HG03558 (cell line): ENCODE data around the gene NAP1L1.
"Not testable (repeated sequence)": the region's sequence is repeated elsewhere in the genome, so short reads cannot be mapped to it uniquely, and the experiment has no call there.

Experiments used
- ATAC-seq: cut with Tn5 transposase; IDR thresholded peaks from one replicate; pipeline ENCODE4 v1.9.1; 2021; ENCODE audit warnings: moderate number of reproducible peaks; ENCODE audit not compliant: unreplicated experiment; ENCODE audit errors: extremely low read depth

Gene NAP1L1

DNA sequence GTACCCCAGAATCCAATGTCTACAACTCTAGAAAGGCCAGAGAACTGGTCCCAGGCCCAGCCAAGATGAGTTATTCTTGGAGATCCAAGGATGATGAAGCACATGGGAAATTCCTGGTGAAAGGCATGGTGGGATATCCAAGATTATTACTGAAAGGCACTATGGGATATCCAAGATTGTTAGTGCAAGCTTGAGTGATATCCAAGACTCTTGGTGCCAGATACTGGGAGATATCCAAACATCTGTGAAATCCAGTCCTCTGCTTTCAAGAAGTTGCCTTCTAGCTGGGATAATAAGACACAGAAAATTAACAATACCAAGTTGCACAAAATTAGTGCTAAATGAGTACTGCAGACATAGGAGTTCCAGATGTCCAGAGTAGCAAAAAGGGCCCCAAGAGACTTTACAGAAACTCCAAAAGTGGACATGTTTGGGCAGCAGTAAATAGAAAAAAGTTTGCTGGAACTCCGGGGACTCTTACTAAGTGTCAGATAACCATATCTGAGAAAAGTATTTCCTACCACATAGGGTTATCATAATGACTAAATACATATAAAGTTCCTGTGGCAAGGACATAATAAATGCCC lies 87.5 kb downstream of the NAP1L1 start:
- ATAC-seq: no peak

DNA sequence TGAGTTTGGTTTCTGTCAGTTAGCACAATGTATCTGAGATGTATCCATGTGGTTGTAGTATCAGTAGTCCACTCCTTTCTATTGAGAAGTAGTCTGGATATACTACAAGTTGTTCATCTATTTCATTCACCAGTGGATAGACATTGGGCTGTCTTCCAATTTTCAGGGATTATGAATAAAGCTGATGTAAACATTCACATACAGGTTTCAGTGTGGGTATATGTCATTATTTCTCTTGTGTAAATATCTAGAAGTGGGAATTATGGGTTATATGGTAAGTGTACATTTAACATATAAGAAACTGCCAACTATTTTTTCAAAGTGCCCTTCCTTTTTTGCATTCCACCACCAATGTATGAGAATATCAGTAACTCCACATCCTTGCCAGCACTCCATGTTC lies 88.8 kb downstream of the NAP1L1 start:
- no peak for ATAC-seq

- no peak for ATAC-seq
Observed at GRCh38 chr12:75994069-75994740, 90.3 kb downstream of the NAP1L1 start.

- no peak for ATAC-seq
Observed at GRCh38 chr12:75991753-75992152, 92.7 kb downstream of the NAP1L1 start.

GRCh38 chr12:75990189-75990912 lies 94.1 kb downstream of the NAP1L1 start:
- no peak for ATAC-seq

GRCh38 chr12:75987709-75988108 lies 96.8 kb downstream of the NAP1L1 start:
- ATAC-seq: not testable (repeated sequence)
